Inferior parietal cortex (tissue), 1 donor: Measurements from ENCODE around the gene NHSL1.

Experiments used
- DNase-seq: peaks from one replicate; pipeline ENCODE4 v3.0.0-alpha.2; 2016; ENCODE audit errors: extremely low spot score

Gene NHSL1

GRCh38 chr6:138498629-138499302 lies 528 bp downstream of the NHSL1 start:
- DNase-seq, result no peak

- DNase-seq, result no peak
Measured at GRCh38 chr6:138497286-138497685, 2.0 kb downstream of the NHSL1 start.

DNA sequence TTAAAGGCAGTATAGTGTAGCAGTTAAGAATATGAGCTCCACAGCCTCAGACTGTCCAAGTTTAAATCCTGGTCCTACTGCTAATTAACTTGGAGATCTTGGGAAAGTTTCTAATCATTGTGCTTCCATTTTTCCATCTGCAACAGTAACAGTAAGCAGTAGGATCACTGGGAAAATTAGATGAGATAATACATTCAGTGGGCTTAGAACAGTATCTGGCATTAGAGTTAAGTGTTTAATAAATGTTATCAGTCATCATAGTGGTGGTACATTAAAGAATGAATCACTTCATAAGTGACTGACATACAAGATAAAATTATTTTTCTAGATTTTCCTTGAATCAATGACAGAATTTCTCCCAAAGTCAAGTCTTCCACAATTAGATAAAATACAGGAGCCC lies 5.0 kb downstream of the NHSL1 start:
- no peak for DNase-seq

DNA sequence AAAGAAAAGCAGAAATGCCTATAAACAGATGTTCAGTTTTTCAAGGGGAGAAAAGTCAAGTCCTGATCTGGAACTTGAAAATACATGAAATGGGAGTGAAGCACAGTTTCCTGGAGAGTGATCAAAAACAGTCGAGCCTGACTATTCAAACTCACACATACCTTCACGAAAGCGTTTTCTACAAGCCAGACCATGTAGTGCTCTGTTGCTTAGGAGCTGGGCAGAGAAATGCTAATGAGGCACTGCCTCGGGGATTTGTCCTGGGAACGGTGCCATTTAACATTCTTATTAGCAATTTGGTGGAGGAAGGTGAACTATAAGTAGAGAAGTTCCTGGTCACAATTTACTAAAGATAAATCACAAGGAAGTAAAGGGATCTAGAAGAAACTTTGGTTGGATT lies 5.9 kb downstream of the NHSL1 start:
- no peak for DNase-seq

- no peak for DNase-seq
Measured at GRCh38 chr6:138492871-138493270, 6.4 kb downstream of the NHSL1 start.

DNA sequence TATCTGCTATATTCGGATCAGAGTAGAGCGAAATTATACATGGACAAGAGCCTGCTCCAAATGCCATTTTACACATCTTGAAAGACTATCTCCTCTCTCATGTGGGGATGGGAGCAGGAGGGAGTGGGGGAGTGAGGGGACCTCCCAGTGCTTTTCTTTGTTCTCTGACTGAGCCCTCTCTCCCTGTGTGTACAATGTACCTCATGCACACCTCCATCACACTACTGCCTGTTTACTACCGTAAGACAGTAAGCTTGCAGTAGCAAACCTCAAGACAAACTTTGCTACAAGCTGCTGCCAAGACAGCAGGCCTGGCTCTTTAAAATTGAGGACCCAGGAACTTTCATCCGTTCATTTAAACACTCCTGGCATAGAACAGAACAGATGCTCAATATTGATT lies 7.2 kb downstream of the NHSL1 start:
- no peak for DNase-seq

GRCh38 chr6:138491017-138491416 lies 8.3 kb downstream of the NHSL1 start:
- DNase-seq, result peak; percentile 29

- no peak for DNase-seq
Measured at GRCh38 chr6:138489846-138490245, 9.4 kb downstream of the NHSL1 start.

DNA sequence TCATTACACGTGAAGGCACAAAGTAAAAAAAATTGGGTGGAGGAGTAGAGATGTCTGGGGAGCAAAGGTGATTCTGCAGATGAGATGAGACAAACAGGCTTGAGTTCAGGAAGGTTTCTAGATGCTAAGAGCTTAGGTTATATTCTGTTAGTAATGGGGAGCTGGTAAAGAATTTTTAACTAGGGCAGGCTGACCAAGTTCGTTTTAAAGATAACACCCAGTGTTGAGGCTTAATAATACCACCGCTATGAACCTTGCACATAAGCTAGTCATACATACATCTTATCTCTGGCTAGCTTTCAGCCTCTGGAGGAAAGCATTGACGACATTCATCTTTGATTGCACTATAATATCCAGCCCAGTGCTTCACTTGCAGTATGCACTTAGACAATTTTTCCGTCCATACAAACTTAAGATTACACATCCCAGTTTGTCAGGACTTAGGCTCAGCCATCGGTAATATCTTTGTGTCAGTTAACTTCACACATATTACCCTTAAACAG lies 12.1 kb downstream of the NHSL1 start:
- DNase-seq, result no peak

DNA sequence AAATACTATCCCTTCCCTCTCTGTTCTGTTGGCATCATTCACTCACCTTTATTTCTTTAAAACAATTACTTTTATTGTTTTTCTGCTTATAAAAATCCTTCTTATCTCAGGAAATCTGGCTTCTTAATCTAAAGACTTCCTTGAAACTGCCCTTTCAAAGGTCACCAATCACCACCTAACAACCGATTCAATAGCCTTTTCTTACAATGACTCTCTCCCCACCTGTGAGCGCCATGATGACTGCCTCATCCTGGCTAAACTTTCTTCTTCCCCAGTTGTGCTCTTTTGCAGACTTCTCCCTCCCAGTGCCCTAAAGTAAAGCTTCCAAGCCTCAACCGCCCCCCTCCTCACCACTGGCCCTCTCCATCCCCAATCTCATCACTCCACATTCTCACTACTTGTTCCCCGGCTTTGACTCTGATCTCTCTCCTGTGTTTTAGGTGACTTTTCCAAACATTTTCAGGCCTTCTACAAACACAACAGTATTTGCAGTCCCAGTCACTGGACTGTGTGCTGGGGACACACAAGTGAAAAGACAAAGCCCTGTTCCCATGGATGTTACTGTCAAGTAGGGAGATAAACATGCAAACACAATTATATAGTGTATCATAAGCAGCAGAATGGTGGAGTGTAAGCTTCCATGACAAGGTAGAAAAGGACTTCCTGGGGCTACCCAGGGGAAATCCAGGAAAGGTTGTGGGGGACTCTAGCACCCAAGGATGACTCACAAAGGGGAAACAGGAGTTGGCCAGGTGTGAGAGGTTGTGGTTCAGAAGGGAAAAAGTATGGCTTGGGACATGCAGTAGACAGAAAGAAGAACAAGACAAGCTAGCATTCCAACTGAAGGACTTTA lies 12.8 kb downstream of the NHSL1 start:
- no peak for DNase-seq

GRCh38 chr6:138485586-138486248 lies 13.6 kb downstream of the NHSL1 start:
- no peak for DNase-seq

GRCh38 chr6:138485005-138485545 lies 14.2 kb downstream of the NHSL1 start:
- DNase-seq, result peak; percentile 26

DNA sequence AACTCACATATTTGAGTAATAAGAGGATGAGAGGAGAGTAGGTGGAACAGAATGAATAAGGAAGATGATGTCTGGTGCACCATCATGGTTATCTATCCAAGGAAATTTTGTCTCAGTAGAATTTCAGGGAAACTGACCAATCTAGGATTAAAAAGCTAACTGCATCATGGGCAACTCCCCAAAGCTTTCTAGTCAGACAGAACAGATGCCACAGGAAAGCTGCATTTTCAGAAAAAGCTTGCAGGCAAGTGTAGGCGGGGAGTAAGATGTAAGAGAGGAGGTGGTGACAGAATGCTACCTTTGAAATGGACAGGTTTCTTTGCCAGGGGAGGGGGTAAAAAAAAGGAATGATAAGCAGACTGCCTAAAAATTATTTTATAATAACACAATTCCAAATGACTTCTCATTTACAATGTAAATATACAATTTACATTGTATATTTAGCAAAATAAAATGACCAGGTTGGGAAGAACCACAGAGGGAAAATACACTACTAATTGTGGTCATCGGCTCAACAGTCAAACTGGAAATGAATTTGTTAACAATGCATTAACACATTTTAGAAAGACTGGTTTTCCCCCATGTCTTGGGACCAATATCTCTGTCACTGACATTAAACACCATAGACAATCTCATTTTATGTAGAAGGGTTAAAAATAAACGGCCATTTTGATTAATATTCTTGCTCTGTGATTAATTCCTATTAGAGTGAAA lies 15.1 kb downstream of the NHSL1 start:
- DNase-seq, result no peak

DNA sequence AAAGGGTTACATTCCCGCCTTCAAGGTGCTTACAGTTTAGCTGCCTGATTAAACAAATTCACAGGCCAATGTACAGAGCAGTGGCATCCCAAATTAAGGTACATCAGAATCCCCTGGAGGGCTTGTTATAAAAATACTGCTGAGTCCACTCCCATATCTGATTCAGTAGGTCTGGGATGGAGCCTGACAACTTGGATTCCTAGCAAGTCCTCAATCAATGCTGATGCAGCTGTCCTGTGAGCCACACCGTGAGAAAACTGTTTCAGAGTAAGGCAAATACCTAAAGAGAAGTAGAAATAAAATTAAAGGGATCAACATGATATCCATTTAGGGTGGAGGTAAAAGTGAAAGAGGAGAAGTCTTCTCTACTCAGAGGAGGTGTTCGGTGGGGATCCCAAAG lies 16.5 kb downstream of the NHSL1 start:
- no peak for DNase-seq

- DNase-seq, result no peak
Measured at GRCh38 chr6:138480279-138480949, 18.9 kb downstream of the NHSL1 start.

DNA sequence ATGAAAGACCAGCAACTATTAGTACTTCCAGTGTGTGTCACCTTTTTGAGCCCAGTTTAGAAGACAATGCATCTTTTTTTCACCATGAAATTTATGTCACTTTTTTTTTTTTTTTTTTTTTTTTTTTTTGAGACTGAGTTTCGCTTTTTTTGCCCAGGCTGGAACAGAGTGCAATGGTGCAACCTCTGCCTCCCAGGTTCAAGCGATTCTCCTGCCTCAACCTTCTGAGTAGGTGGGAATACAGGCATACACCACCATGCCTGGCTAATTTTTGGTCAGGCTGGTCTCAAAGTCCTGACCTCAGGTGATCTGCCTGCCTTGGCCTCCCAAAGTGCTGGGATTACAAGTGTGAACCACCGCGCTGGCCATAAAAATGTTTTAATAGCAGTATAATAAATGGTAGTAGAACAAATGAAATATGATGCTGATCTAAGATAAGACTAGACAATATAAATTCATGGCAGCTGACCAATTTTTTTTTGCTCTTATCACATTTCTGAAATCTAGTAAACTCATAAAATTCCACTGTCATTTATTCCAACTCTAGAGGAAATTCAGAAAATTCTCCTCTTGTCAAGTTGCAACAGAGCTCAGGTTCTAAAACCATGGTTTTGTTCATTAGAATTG lies 21.3 kb downstream of the NHSL1 start:
- DNase-seq, result no peak

DNA sequence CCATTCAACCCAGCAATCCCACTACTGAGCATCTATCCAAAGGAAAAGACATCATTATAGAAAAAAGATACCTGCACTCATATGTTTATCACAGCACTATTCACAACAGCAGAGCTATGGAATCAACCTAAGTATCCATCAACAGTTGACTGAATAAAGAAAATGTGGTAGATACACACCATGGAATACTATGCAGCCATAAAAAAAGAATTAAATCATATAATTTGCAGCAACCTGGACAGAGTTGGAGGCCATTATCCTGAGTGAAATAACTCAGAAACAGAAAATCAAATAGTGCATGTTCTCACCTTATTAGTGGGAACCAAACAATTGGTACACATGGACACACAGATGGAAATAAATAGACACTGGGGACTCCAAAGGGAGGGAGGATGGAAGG lies 23.2 kb downstream of the NHSL1 start:
- DNase-seq, result no peak

DNA sequence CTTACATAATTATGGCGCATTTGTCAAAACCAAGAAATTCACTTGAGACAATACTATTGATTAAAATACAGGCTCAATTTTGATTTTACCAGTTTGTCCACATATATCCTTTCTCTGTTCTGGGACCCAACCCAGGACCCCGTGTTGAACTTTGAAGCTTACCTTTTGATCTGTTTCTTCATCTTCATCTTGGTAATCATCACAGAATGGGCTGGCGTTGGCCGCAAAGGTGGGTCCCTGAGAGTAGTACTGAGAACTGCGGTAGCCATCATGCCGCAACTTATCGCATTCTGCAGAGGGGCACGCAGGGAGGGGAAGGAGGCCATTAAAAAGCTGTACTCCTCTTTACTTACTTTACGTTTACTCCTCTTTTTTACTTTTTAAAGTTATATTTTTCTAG lies 26.1 kb downstream of the NHSL1 start:
- DNase-seq, result no peak

DNA sequence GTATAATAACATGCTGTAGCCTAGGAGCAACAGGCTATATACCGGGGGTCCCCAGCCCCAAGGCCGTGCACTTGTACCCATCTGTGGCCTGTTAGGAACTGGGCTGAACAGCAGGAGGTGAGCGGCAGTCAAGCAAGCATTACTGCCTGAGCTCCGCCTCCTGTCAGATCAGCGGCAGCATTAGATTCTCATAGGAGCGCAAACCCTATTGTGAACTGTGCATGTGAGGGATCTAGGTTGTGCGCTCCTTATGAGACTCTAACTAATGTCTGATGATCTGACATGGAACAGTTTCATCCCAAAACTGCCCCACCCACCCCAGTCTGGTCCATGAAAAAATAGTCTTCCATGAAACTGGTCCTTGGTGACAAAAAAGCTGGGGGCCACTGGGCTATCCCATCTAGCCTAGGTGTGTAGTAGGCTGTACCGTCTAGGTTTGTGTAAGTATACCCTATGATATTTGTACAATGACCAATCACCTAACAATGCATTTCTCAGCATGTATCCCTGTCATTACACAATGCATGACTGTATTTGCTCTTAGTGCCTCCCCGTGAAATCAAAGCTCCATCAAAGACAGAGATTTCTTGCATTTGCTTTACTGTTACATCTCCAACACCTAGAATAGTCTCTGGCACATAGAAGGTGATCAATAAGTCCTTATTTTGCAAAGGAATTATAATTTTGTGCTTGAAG lies 30.8 kb downstream of the NHSL1 start:
- no peak for DNase-seq

DNA sequence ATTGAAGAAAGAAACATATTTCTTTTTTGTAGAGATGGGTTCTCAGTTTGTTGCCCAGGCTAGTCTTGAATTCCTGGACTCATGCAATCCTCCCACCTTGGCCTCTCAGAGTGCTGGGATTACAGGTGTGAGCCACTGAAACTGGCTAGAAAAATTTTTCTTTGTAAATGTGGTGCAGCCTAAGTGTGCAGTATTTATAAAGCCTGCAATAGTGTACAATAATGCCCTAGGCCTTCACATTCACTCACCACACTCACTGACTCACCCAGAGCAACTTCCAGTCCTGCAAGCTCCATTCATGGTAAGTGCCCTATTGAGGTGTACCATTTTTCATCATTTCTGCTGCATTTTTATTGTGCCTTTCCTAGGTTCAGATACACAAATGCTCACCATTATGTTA lies 31.4 kb downstream of the NHSL1 start:
- DNase-seq, result no peak
